HepG2 (cell line): ENCODE measurements around the gene UBC. TPM values are rescaled to one million over a fixed set of nuclear protein-coding genes. Genes with fewer than 3 reads are reported as not detected.
A peak's percentile ranks its signal among the peaks of the same experiment; 100 is the strongest.

Experiments used
- FOSL1 ChIP-seq: sonication (generic); formaldehyde crosslinking; IDR thresholded peaks from 2 replicates; pipeline ENCODE4 v1.9.0; 2021; ENCODE audit warnings: missing genetic modification reagents, borderline replicate concordance
- IRF2 ChIP-seq: IDR thresholded peaks from 2 replicates; pipeline ENCODE4 v1.6.1; 2018; ENCODE audit warnings: missing genetic modification reagents, missing compliant biosample characterization
- JUN ChIP-seq: sonication (generic); formaldehyde crosslinking; IDR thresholded peaks from 2 replicates; pipeline ENCODE4 v1.4.0; 2020; ENCODE audit warnings: mild to moderate bottlenecking, missing genetic modification reagents
- KDM2A ChIP-seq: sonication (generic); formaldehyde crosslinking; IDR thresholded peaks from 2 replicates; pipeline ENCODE4 v1.4.0; 2020; ENCODE audit warnings: low read depth, missing genetic modification reagents, borderline replicate concordance
- NFE2L2 ChIP-seq: fragments of 150-350 bp; IDR thresholded peaks from 2 replicates; pipeline ENCODE4 v1.6.1; 2014; ENCODE audit warnings: low read length
- NR2F1 ChIP-seq, 2 experiments: fragments of 450-650 bp in 1 of 2; formaldehyde crosslinking in 1 of 2; IDR thresholded peaks; 2 replicates each; pipeline versions ENCODE4 v1.5.0 to v1.6.1; 2016 to 2020; ENCODE audit warnings: mild to moderate bottlenecking in 1 of 2, missing compliant biosample characterization in 1 of 2, missing genetic modification reagents in 1 of 2, moderate library complexity in 1 of 2
- RFXANK ChIP-seq: IDR thresholded peaks from 2 replicates; pipeline ENCODE4 v1.6.1; 2016
- SP2 ChIP-seq: sonication (generic); formaldehyde crosslinking; IDR thresholded peaks from 2 replicates; pipeline ENCODE4 v1.5.1; 2020; ENCODE audit warnings: mild to moderate bottlenecking, missing genetic modification reagents
- ZNF34 ChIP-seq: sonication (generic); formaldehyde crosslinking; IDR thresholded peaks from 2 replicates; pipeline ENCODE4 v1.4.0; 2020; ENCODE audit warnings: mild to moderate bottlenecking, missing genetic modification reagents, borderline replicate concordance
- ZNF564 ChIP-seq: sonication (generic); formaldehyde crosslinking; IDR thresholded peaks from 2 replicates; pipeline ENCODE4 v1.8.1; 2023; ENCODE audit warnings: mild to moderate bottlenecking, missing genetic modification reagents
- ZNF616 ChIP-seq: sonication (generic); formaldehyde crosslinking; IDR thresholded peaks from 2 replicates; pipeline ENCODE4 v1.5.0; 2020; ENCODE audit warnings: low read depth, mild to moderate bottlenecking, missing genetic modification reagents
- polyA plus RNA-seq, 8 experiments: library from polyadenylated mRNA; depleted of rRNA in 3 of 8; stranded (reverse) in 7 of 8; unstranded in 1 of 8; fragments of >200 nt; fragmentation: Illumina TruSeq in 4 of 8; extraction: Trizol in 4 of 8; gene quantifications; 2 replicates each; pipeline versions ENCODE4 v1.2.1 to v1.2.3, GENCODE V29; 2011 to 2016; ENCODE audit warnings: low read depth in 4 of 8, missing spikeins in 1 of 8, mixed read lengths in 1 of 8; ENCODE audit not compliant: insufficient read depth in 1 of 8
- total RNA-seq, 5 experiments: library from RNA; depleted of rRNA; stranded (reverse); fragments of >200 nt; fragmentation: Illumina TruSeq; extraction: Trizol; gene quantifications; 2 replicates each; pipeline ENCODE4 v1.2.3, GENCODE V29; 2016; ENCODE audit warnings: low read depth in 1 of 5
- TF ChIP-seq, protein P1 (sequence below): sonication (generic); formaldehyde crosslinking; IDR thresholded peaks from 2 replicates; pipeline ENCODE4 v1.5.0; 2020; ENCODE audit warnings: mild to moderate bottlenecking, missing genetic modification reagents, borderline replicate concordance
- TF ChIP-seq, protein P2 (sequence below): sonication (generic); formaldehyde crosslinking; IDR thresholded peaks from 2 replicates; pipeline ENCODE4 v1.5.0; 2020; ENCODE audit warnings: mild to moderate bottlenecking, missing genetic modification reagents
- TF ChIP-seq, protein P3 (sequence below): sonication (generic); formaldehyde crosslinking; IDR thresholded peaks from 2 replicates; pipeline ENCODE4 v1.4.0; 2020; ENCODE audit warnings: missing genetic modification reagents, low read depth, mild to moderate bottlenecking, borderline replicate concordance
- TF ChIP-seq, protein P4 (sequence below): sonication (generic); formaldehyde crosslinking; IDR thresholded peaks from 2 replicates; pipeline ENCODE4 v1.5.0; 2020; ENCODE audit warnings: missing genetic modification reagents
- TF ChIP-seq, protein P5 (sequence below): IDR thresholded peaks from 2 replicates; pipeline ENCODE4 v1.6.1; 2016; ENCODE audit warnings: missing compliant biosample characterization, missing genetic modification reagents, borderline replicate concordance
- TF ChIP-seq, protein P6 (sequence below): IDR thresholded peaks from 2 replicates; pipeline ENCODE4 v1.6.1; 2016

UBC gene
- total and polyA plus RNA-seq, 2 of the 13 experiments (the other 11 are each of a cell fraction or from before 2014, with no cell fraction given) = 805 to 1,432 TPM

DNA sequence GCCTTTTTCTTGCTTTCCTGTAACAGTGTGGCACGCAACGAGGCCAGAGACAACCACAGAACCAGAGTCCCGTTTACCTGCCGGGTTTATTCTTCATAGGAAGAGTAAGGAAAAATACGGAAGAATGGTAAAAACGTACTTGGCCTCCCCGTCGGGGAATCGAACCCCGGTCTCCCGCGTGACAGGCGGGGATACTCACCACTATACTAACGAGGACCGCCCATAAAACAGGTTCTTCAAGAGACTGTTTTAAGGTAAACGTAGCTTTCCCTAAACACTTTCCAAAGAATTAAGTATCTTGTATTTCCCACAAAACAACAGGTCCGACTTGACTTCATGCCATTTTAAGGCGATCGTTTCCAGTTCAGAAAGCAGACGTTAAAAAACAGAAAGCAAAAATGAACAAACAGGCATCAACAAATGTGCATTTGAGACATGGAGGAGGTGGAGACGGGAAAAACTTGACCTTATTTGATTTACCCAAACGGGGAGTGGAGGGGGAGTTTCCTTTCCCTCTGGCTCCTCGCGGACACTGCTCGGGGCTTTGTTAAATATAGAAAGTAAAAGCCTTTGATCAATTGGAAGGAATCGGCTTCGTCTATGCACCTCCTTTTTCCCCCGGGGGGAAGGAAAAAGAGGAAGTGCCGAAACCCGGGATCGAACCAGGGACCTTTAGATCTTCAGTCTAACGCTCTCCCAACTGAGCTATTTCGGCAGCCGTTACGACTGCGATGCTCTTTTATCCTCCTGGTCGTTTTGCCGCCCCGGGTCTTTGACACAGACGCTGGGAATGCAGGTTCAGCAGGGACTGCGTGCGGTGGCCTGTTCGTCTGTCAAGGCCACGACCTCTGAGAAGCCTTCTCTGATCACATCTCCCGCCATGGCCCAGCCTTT lies 13.0 kb upstream of the UBC start (continued):
- TF ChIP-seq, protein P1, sequence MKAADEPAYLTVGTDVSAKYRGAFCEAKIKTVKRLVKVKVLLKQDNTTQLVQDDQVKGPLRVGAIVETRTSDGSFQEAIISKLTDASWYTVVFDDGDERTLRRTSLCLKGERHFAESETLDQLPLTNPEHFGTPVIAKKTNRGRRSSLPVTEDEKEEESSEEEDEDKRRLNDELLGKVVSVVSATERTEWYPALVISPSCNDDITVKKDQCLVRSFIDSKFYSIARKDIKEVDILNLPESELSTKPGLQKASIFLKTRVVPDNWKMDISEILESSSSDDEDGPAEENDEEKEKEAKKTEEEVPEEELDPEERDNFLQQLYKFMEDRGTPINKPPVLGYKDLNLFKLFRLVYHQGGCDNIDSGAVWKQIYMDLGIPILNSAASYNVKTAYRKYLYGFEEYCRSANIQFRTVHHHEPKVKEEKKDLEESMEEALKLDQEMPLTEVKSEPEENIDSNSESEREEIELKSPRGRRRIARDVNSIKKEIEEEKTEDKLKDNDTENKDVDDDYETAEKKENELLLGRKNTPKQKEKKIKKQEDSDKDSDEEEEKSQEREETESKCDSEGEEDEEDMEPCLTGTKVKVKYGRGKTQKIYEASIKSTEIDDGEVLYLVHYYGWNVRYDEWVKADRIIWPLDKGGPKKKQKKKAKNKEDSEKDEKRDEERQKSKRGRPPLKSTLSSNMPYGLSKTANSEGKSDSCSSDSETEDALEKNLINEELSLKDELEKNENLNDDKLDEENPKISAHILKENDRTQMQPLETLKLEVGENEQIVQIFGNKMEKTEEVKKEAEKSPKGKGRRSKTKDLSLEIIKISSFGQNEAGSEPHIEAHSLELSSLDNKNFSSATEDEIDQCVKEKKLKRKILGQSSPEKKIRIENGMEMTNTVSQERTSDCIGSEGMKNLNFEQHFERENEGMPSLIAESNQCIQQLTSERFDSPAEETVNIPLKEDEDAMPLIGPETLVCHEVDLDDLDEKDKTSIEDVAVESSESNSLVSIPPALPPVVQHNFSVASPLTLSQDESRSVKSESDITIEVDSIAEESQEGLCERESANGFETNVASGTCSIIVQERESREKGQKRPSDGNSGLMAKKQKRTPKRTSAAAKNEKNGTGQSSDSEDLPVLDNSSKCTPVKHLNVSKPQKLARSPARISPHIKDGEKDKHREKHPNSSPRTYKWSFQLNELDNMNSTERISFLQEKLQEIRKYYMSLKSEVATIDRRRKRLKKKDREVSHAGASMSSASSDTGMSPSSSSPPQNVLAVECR (CRISPR knock-in tag) = peak; percentile 64; the same call in 1 of the 2 replicates
- TF ChIP-seq, protein P2, sequence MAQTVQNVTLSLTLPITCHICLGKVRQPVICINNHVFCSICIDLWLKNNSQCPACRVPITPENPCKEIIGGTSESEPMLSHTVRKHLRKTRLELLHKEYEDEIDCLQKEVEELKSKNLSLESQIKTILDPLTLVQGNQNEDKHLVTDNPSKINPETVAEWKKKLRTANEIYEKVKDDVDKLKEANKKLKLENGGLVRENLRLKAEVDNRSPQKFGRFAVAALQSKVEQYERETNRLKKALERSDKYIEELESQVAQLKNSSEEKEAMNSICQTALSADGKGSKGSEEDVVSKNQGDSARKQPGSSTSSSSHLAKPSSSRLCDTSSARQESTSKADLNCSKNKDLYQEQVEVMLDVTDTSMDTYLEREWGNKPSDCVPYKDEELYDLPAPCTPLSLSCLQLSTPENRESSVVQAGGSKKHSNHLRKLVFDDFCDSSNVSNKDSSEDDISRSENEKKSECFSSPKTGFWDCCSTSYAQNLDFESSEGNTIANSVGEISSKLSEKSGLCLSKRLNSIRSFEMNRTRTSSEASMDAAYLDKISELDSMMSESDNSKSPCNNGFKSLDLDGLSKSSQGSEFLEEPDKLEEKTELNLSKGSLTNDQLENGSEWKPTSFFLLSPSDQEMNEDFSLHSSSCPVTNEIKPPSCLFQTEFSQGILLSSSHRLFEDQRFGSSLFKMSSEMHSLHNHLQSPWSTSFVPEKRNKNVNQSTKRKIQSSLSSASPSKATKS (CRISPR knock-in tag) = 0 out of 2 replicates have a peak, but pooled peaks have one; percentile 36
- TF ChIP-seq ZNF34 (CRISPR knock-in tag) (0 out of 2 replicates have a peak, but pooled peaks have one; percentile 77), ZNF616 (CRISPR knock-in tag) (no peak), KDM2A (peak; percentile 85), JUN (CRISPR knock-in tag) (peak; percentile 66), NFE2L2 (0 out of 2 replicates have a peak, but pooled peaks have one; percentile 21), FOSL1 (CRISPR knock-in tag) (no peak), ZNF564 (CRISPR knock-in tag) (0 out of 2 replicates have a peak, but pooled peaks have one; percentile 35), SP2 (no peak), RFXANK (CRISPR knock-in tag) (no peak), NR2F1 (CRISPR knock-in tag; IDR thresholded peaks at IDR 0.05) (peak in 1 of 2 experiments; percentile 75; a peak in 2 of 4 replicates), IRF2 (CRISPR knock-in tag) (peak; percentile 33)
- TF ChIP-seq, protein P3, sequence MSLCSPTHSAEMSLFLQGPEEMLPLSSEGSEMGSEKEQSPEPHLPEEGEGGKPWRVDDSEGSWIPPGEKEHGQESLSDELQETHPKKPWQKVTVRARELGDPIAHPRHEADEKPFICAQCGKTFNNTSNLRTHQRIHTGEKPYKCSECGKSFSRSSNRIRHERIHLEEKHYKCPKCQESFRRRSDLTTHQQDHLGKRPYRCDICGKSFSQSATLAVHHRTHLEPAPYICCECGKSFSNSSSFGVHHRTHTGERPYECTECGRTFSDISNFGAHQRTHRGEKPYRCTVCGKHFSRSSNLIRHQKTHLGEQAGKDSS (CRISPR knock-in tag) = peak; percentile 63; the same call in 1 of the 2 replicates
- TF ChIP-seq, protein P4, sequence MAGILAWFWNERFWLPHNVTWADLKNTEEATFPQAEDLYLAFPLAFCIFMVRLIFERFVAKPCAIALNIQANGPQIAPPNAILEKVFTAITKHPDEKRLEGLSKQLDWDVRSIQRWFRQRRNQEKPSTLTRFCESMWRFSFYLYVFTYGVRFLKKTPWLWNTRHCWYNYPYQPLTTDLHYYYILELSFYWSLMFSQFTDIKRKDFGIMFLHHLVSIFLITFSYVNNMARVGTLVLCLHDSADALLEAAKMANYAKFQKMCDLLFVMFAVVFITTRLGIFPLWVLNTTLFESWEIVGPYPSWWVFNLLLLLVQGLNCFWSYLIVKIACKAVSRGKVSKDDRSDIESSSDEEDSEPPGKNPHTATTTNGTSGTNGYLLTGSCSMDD (CRISPR knock-in tag) = no peak
- TF ChIP-seq, protein P5, sequence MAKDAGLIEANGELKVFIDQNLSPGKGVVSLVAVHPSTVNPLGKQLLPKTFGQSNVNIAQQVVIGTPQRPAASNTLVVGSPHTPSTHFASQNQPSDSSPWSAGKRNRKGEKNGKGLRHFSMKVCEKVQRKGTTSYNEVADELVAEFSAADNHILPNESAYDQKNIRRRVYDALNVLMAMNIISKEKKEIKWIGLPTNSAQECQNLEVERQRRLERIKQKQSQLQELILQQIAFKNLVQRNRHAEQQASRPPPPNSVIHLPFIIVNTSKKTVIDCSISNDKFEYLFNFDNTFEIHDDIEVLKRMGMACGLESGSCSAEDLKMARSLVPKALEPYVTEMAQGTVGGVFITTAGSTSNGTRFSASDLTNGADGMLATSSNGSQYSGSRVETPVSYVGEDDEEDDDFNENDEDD (CRISPR knock-in tag) = peak; percentile 25; the same call in 1 of the 2 replicates
- TF ChIP-seq, protein P6, sequence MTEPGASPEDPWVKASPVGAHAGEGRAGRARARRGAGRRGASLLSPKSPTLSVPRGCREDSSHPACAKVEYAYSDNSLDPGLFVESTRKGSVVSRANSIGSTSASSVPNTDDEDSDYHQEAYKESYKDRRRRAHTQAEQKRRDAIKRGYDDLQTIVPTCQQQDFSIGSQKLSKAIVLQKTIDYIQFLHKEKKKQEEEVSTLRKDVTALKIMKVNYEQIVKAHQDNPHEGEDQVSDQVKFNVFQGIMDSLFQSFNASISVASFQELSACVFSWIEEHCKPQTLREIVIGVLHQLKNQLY (CRISPR knock-in tag) = peak; percentile 22; the same call in 1 of the 2 replicates
